Stimulated activated effector memory CD8-positive, alpha-beta T cell treated with anti-CD3 and anti-CD28 coated beads, Interleukin-12 subunit alpha, Interleukin-12 subunit beta, amount 100 ng/mL, for 72 hours (primary cell): ENCODE measurements around the gene DCLK1.

Source experiments
- ATAC-seq: fragments of 150-1000 bp; cut with Tn5 transposase; 2 replicates; pipeline ENCODE4 v1.10.0; 2021
- DNase-seq, 2 donors: peaks; one replicate each; pipeline ENCODE4 v3.0.0; 2021 to 2022; ENCODE audit warnings: low spot score in 2 of 2
- H3K27ac Mint-ChIP-seq: one replicate; pipeline ENCODE4 v1.8.0; 2022; ENCODE audit warnings: mild to moderate bottlenecking, mixed read lengths
- H3K36me3 Mint-ChIP-seq: one replicate; pipeline ENCODE4 v1.8.0; 2022; ENCODE audit warnings: mild to moderate bottlenecking, mixed read lengths
- H3K4me1 Mint-ChIP-seq: one replicate; pipeline ENCODE4 v1.8.0; 2022; ENCODE audit warnings: mixed read lengths
- H3K4me3 Mint-ChIP-seq: one replicate; pipeline ENCODE4 v1.8.0; 2022; ENCODE audit warnings: mild to moderate bottlenecking, mixed read lengths
- H3K9me3 Mint-ChIP-seq: one replicate; pipeline ENCODE4 v1.8.0; 2022; ENCODE audit warnings: mixed read lengths

The DCLK1 gene

DNA sequence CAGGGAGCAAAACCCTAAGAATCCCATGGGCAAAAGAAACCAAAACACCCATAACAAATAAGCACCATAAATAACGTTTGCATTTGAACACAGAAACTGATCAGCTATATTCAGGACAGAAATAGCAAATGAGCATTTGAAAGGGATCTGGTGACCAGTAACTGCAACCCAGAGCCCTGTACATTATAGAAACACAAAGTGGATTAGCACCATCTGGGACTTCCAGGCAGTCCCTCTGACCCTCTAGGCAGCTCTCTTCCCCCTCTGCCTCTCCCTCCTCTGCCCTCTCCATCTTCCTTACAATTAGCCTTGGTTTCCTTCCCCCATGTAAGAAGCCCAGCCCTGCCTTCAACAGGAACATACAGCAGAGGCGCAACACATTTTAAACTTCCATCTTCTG, 215.0 kb downstream of the DCLK1 start:
- Mint-ChIP-seq H3K4me3 (no peak overlapping the region), H3K4me1 (no peaks in the 10 kb centered on the region), H3K36me3 (no peaks in the 10 kb centered on the region), H3K9me3 (peaks cover 7% of the 10 kb centered on the region), H3K27ac (no peak overlapping the region)
- DNase-seq (no peak), ATAC-seq (no peak)

DNA sequence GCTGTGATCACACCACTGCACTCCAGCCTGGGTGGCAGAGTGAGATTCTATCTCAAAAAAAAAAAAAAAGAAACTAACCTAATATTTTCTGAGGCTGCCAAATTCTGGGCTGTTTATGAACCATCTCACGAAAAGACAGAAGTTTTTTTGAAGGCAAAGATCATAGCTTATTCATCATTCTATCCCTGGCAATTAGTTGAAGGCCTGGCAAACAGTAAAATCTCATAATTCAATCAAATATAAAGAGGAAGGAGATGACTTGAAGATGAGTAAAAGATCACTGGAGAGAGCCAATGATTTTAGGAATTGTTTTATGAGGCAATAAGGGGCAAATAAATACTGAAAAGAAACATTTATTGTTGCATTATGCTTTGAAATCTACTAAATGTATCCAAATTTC, 216.5 kb downstream of the DCLK1 start:
- no peaks in the 10 kb centered on the region for H3K4me1 Mint-ChIP-seq
- peaks cover 6% of the 10 kb centered on the region for H3K9me3 Mint-ChIP-seq
- no peaks in the 10 kb centered on the region for H3K36me3 Mint-ChIP-seq
- ATAC-seq (no peak), DNase-seq (no peak)
- H3K27ac Mint-ChIP-seq: no peak overlapping the region
- H3K4me3 Mint-ChIP-seq: no peak overlapping the region

- no peaks in the 10 kb centered on the region for H3K4me1 Mint-ChIP-seq
- H3K36me3 Mint-ChIP-seq: no peaks in the 10 kb centered on the region
- no peak overlapping the region for H3K27ac Mint-ChIP-seq
- ATAC-seq (no peak), DNase-seq (no peak)
- H3K9me3 Mint-ChIP-seq: peaks cover 6% of the 10 kb centered on the region
- no peak overlapping the region for H3K4me3 Mint-ChIP-seq
Measured at GRCh38 chr13:35912841-35913240, 218.3 kb downstream of the DCLK1 start.

- no peak for ATAC-seq
- Mint-ChIP-seq H3K36me3 (no peaks in the 10 kb centered on the region), H3K27ac (no peak overlapping the region), H3K4me1 (no peaks in the 10 kb centered on the region), H3K4me3 (no peak overlapping the region), H3K9me3 (peaks cover 3% of the 10 kb centered on the region)
- no peak for DNase-seq
Measured at GRCh38 chr13:35909837-35910540, 221.2 kb downstream of the DCLK1 start.

DNA sequence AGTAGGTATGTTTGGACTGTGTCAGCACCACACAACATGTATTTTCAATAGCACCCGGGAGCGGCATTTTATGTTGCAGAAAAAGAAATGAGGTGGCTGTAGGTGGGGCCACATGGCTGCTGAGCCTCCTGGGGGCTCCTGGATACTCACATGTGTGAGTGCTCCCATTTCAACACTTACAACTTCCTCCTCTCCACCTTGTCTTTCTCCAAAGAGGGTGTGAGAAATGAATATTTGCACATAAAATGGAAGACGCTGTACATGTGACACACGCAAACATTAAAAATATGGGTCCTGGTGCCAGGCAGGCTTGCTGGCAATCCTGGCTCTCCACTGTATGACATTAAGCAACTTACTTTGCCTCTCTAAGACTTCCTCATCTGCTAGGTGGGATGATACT, 222.1 kb downstream of the DCLK1 start:
- Mint-ChIP-seq H3K9me3 (peaks cover 3% of the 10 kb centered on the region), H3K27ac (no peak overlapping the region), H3K4me1 (no peaks in the 10 kb centered on the region), H3K36me3 (no peaks in the 10 kb centered on the region), H3K4me3 (no peak overlapping the region)
- DNase-seq (no peak), ATAC-seq (no peak)

- H3K36me3 Mint-ChIP-seq: no peaks in the 10 kb centered on the region
- no peaks in the 10 kb centered on the region for H3K4me1 Mint-ChIP-seq
- peaks cover 7% of the 10 kb centered on the region for H3K9me3 Mint-ChIP-seq
Measured at GRCh38 chr13:35908226-35908625, 223.0 kb downstream of the DCLK1 start.

DNA sequence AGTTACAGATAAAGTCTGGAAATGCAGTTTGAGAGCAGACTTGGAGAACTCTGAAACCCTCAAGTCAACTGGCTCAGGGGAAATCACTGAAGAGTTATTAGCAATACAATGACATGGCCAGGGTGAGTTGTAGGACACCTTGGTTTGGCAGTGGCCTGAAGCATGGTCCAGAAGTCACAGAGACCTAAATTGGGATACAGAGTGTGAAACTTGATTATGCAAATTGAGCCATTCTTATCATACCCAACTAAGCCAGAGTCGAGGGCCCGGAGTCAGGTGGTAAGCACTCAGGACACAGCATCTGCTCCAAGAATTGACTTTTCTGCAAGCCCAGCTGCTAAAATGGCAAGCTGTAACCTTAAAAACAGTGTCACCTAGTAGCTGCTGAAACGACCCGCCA, 224.5 kb downstream of the DCLK1 start:
- Mint-ChIP-seq H3K9me3 (peaks cover 5% of the 10 kb centered on the region), H3K36me3 (no peaks in the 10 kb centered on the region), H3K27ac (no peak overlapping the region), H3K4me1 (no peaks in the 10 kb centered on the region), H3K4me3 (no peak overlapping the region)
- DNase-seq (no peak), ATAC-seq (no peak)

More at GRCh38 chr13:35908226-35908625, 223.0 kb downstream of the DCLK1 start:
- ATAC-seq: no peak
- Mint-ChIP-seq H3K4me3 (no peak overlapping the region), H3K27ac (no peak overlapping the region)
- no peak for DNase-seq

DNA sequence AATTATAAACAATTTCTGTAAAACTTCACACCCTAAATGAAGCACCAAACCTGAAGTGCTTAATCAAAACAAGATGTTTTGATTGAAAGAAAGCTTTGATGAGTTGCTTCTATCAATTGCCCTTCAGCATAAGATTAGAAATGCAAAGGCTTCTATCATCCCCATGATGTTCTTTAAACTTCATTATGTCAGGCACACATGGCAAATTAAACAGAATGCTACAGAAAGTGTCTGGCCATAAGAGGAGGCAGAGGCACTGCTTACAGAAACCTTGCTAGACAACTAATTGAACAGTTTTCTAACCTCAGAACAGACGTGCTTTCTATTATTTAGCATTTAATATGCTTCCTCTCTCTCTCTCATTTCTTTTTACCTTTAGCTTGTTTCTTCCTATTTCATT, 228.1 kb downstream of the DCLK1 start:
- ATAC-seq (no peak), DNase-seq (no peak)
- Mint-ChIP-seq H3K27ac (no peak overlapping the region), H3K4me1 (no peaks in the 10 kb centered on the region), H3K36me3 (no peaks in the 10 kb centered on the region), H3K4me3 (no peak overlapping the region), H3K9me3 (peaks cover 10% of the 10 kb centered on the region)

GRCh38 chr13:35898041-35898440, 233.1 kb downstream of the DCLK1 start:
- no peak overlapping the region for H3K27ac Mint-ChIP-seq
- no peaks in the 10 kb centered on the region for H3K36me3 Mint-ChIP-seq
- H3K9me3 Mint-ChIP-seq: peaks cover 12% of the 10 kb centered on the region
- H3K4me3 Mint-ChIP-seq: no peak overlapping the region
- DNase-seq (no peak), ATAC-seq (no peak)
- no peaks in the 10 kb centered on the region for H3K4me1 Mint-ChIP-seq

- no peak for ATAC-seq
- H3K9me3 Mint-ChIP-seq: peaks cover 11% of the 10 kb centered on the region
Measured at GRCh38 chr13:35894636-35895035, 236.5 kb downstream of the DCLK1 start.

GRCh38 chr13:35892837-35893814, 238.1 kb downstream of the DCLK1 start:
- no peak for DNase-seq
- no peaks in the 10 kb centered on the region for H3K36me3 Mint-ChIP-seq
- H3K27ac Mint-ChIP-seq: no peak overlapping the region
- H3K9me3 Mint-ChIP-seq: peaks cover 9% of the 10 kb centered on the region
- H3K4me3 Mint-ChIP-seq: no peak overlapping the region
- ATAC-seq: no peak
- H3K4me1 Mint-ChIP-seq: no peaks in the 10 kb centered on the region

More at GRCh38 chr13:35894636-35895035, 236.5 kb downstream of the DCLK1 start:
- no peaks in the 10 kb centered on the region for H3K4me1 Mint-ChIP-seq
- no peaks in the 10 kb centered on the region for H3K36me3 Mint-ChIP-seq
- DNase-seq: no peak
- H3K27ac Mint-ChIP-seq: no peak overlapping the region
- no peak overlapping the region for H3K4me3 Mint-ChIP-seq

DNA sequence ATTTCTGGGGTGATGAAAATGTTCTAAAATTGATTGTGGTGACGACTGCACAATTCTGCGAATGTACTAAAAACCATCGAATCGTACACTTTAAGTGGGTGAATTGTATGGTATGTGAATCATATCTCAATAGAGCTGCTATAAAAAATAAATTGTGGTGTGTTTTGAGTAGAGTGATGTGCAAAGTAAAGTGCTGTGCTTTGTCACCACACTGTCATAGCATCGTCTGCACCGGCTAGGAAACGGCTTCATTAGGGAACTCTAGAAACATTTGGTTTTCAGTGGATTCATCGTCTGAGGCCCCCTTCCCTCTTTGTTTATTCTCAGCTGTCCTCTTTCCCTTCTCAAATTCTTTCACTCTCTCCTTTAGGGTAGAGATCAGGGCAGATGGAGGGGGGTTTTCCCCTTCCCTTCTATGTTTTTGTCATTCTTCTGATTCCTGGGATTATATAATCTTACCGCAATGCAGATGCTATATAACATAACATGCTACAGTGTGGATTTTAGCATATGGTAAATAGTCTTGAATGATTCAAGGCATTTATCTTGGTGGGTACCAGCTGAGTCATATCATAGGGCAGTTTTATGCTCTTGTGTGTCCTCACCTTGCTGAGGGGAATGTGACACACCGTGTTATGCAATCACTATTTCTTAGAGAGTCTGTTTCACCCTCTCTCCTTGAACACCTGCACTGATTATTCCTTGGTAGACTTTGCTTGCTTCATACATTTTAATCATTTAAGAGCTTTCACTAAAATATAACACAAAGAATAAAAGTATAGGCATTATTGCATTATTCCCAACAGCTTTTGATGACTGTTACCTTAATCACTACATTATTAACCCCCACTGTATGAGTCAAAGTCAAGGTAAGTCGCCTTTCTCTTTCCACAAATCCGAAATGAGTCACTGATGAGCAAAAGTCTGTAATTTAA, 239.4 kb downstream of the DCLK1 start:
- H3K36me3 Mint-ChIP-seq: no peaks in the 10 kb centered on the region
- H3K4me1 Mint-ChIP-seq: no peaks in the 10 kb centered on the region
- no peak for ATAC-seq
- no peak overlapping the region for H3K4me3 Mint-ChIP-seq
- no peak overlapping the region for H3K27ac Mint-ChIP-seq
- peaks cover 8% of the 10 kb centered on the region for H3K9me3 Mint-ChIP-seq
- DNase-seq: no peak

- Mint-ChIP-seq H3K4me3 (no peak overlapping the region), H3K27ac (no peak overlapping the region), H3K36me3 (no peaks in the 10 kb centered on the region), H3K4me1 (no peaks in the 10 kb centered on the region), H3K9me3 (peaks cover 6% of the 10 kb centered on the region)
- ATAC-seq (no peak), DNase-seq (no peak)
Measured at GRCh38 chr13:35889560-35889959, 241.6 kb downstream of the DCLK1 start.

DNA sequence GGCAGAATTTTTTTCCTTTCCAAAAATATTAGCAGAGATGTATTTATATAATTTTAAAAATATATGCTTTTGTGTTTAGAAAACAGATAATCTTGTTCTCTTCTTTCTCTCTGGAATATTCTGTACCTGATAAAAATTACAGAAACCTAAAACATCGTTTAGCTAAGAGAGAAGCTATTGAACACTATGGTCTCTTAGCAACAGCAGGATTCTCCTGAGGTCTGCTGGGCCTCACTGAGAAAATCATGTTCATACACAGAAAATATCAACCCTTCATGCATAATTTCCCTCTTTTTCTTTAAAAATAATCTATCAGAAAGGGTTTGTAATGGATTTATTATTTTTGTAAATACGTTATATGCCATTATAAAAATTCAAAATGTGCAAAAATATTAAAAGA, 242.2 kb downstream of the DCLK1 start:
- peaks cover 2% of the 10 kb centered on the region for H3K9me3 Mint-ChIP-seq
- no peaks in the 10 kb centered on the region for H3K4me1 Mint-ChIP-seq
- ATAC-seq (no peak), DNase-seq (no peak)
- no peaks in the 10 kb centered on the region for H3K36me3 Mint-ChIP-seq
- no peak overlapping the region for H3K4me3 Mint-ChIP-seq
- H3K27ac Mint-ChIP-seq: no peak overlapping the region

DNA sequence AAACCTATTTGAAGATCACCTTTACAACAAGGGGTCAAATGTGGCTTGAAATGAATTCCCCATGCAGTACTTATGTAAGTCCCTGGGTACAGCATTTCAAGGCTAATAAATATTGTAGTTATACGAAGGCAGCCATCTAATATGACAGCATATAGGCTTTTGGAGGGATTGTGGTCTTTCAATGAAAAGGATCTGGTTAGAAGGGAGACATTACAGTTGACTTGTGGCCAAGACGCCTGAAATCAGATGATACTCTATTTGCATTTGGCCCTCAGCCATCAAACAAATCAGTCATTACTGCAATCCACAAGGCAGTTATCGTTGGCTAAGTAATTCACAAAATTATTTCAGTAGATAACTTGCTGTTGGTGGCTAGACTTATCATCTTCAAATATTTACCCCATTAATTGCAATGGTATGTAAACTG, 242.7 kb downstream of the DCLK1 start:
- ATAC-seq: no peak
- H3K9me3 Mint-ChIP-seq: peaks cover 2% of the 10 kb centered on the region
- no peak overlapping the region for H3K4me3 Mint-ChIP-seq
- H3K36me3 Mint-ChIP-seq: no peaks in the 10 kb centered on the region
- no peak for DNase-seq
- no peak overlapping the region for H3K27ac Mint-ChIP-seq
- H3K4me1 Mint-ChIP-seq: no peaks in the 10 kb centered on the region
